Brain microvascular endothelial cell (primary cell): ENCODE results near the gene CNTNAP2.

ENCODE experiments used
- DNase-seq: peaks from one replicate; pipeline ENCODE4 v3.0.0-alpha.2; 2020
- H3K27ac ChIP-seq: fragments of 250-450 bp; sonication (Bioruptor Pico); 2 replicates; pipeline ENCODE4 v1.5.1; 2020; ENCODE audit warnings: mild to moderate bottlenecking, moderate library complexity
- H3K27me3 ChIP-seq: fragments of 250-450 bp; sonication (Bioruptor Pico); replicated peaks from 2 replicates; pipeline ENCODE4 v1.5.1; 2020; ENCODE audit warnings: mild to moderate bottlenecking
- H3K36me3 ChIP-seq: fragments of 250-450 bp; sonication (Bioruptor Pico); replicated peaks from 2 replicates; pipeline ENCODE4 v1.5.1; 2020; ENCODE audit warnings: mild to moderate bottlenecking
- H3K4me3 ChIP-seq: 2 replicates; pipeline ENCODE4 v1.5.1; 2011; ENCODE audit warnings: low read depth, mild to moderate bottlenecking, control low read depth, low read length, moderate library complexity
- in situ Hi-C: cut with HindIII; loops from 2 replicates; pipeline ENCODE4 v1.10.0; 2017; ENCODE audit warnings: low sequenced_read_pairs, low pct_ligation_motif_present
- TF ChIP-seq, protein P1 (sequence below): IDR thresholded peaks from 2 replicates; pipeline ENCODE4 v1.5.1; 2011; ENCODE audit warnings: low read depth, mild to moderate bottlenecking, moderate library complexity, low read length, control low read depth, inconsistent platforms; ENCODE audit errors: missing control alignments

The CNTNAP2 gene

DNA sequence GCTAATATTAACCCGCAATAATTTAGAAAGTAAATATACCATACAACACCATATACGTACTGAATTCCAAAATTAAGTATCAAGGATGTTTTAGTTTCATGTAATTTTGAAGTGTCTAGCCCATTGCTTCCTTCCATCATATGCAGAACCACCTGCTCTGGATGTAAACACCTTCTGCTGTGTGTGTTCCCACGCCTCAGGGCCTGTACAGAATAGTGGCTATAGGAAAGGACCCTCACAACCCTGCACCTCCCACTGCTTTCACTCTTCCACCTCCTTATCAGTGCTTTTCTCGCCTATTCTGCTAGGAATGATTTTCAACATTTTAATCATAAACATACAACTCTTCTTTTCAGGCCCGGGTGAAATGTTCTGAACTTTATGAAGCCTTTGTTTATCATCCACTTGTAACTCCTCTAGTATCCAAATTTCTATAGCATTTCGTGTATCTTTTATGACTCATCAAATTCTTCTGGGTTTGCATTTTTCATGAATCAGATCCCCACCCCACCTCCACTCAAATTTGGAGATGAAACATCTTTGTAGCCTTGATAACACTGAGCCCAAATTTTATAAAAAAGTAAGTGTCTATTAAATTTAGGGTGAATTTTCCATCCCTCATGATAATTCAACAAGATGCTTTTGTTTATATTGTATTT, 1367.2 kb downstream of the CNTNAP2 start:
- no peaks in the 10 kb centered on the region for H3K36me3 ChIP-seq
- DNase-seq = no peak
- no peak overlapping the region for H3K27ac ChIP-seq
- no peaks in the 10 kb centered on the region for H3K27me3 ChIP-seq
- in situ Hi-C loops = no loop called here
- TF ChIP-seq, protein P1, sequence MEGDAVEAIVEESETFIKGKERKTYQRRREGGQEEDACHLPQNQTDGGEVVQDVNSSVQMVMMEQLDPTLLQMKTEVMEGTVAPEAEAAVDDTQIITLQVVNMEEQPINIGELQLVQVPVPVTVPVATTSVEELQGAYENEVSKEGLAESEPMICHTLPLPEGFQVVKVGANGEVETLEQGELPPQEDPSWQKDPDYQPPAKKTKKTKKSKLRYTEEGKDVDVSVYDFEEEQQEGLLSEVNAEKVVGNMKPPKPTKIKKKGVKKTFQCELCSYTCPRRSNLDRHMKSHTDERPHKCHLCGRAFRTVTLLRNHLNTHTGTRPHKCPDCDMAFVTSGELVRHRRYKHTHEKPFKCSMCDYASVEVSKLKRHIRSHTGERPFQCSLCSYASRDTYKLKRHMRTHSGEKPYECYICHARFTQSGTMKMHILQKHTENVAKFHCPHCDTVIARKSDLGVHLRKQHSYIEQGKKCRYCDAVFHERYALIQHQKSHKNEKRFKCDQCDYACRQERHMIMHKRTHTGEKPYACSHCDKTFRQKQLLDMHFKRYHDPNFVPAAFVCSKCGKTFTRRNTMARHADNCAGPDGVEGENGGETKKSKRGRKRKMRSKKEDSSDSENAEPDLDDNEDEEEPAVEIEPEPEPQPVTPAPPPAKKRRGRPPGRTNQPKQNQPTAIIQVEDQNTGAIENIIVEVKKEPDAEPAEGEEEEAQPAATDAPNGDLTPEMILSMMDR = no peak
- no peak overlapping the region for H3K4me3 ChIP-seq

DNA sequence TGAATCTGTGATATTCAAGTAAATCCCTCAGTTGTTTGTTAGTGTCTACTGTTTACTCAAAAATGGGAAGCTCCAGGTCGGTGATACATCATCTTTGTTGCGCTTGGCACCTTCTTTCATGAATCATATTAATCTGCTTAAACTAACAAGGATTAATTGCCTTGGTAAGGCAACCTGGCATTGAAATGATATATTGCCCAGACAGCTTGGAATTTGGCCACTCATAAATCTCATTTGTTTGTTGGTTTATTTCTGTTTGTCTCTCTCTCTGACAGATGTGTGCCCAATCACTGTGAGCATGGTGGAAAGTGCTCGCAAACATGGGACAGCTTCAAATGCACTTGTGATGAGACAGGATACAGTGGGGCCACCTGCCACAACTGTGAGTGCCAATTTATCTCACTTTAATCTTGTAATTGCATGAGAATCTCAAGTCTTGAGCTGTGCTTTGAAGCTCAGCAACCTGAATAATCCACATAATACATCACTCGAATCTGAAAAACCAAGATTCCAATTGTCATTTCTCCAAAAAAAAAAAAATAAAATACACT, 1369.1 kb downstream of the CNTNAP2 start:
- Histone ChIP-seq H3K36me3 (no peaks in the 10 kb centered on the region), H3K27me3 (no peaks in the 10 kb centered on the region), H3K4me3 (no peak overlapping the region), H3K27ac (no peak overlapping the region)
- no peak for DNase-seq
- TF ChIP-seq, protein P1 = no peak
- in situ Hi-C loops = no loop called here

DNA sequence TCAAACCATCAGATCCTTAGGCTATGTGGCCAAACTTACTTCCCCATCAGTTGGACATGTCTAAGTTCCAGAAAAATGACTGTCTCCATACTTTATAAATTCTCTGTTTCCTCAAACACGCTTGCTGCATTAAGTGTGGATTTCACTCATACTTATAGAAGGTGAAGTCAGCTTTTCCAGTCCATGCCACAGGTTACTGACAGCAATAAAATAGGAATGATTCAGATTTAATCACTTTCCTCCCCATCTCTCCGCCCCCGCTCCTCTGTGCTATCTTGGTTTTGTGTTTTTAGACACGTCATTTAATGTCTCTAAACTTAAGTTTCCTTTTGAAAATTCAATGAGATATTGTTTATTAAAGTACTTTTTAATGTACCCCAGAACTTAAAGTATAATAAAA, 1376.0 kb downstream of the CNTNAP2 start:
- DNase-seq = peak; percentile 67
- H3K27ac ChIP-seq = no peak overlapping the region
- TF ChIP-seq, protein P1 = no peak
- H3K36me3 ChIP-seq = no peaks in the 10 kb centered on the region
- no peak overlapping the region for H3K4me3 ChIP-seq
- no peaks in the 10 kb centered on the region for H3K27me3 ChIP-seq
- in situ Hi-C loops = no loop called here

DNA sequence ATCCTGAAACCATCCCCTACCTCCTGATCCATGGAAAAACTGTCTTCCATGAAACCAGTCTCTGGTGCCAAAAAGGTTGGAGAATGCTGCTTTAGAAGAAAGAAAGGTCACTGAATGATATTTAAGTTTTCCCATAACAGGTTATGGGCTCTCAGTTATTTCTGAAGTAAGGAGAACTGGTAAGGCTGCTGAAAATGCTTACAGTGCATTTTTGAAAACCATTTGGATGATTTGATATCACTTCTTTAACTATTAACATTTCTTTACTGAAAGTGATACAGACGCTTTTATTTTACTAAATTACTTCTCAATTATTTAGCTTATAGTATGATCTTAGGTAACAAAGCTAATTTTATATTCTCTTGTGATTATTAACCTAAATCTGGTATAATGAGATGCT, 1379.6 kb downstream of the CNTNAP2 start:
- no peak overlapping the region for H3K27ac ChIP-seq
- DNase-seq = no peak
- TF ChIP-seq, protein P1 = no peak
- in situ Hi-C loops = no loop called here
- H3K4me3 ChIP-seq = no peak overlapping the region
- no peaks in the 10 kb centered on the region for H3K27me3 ChIP-seq
- H3K36me3 ChIP-seq = no peaks in the 10 kb centered on the region

DNA sequence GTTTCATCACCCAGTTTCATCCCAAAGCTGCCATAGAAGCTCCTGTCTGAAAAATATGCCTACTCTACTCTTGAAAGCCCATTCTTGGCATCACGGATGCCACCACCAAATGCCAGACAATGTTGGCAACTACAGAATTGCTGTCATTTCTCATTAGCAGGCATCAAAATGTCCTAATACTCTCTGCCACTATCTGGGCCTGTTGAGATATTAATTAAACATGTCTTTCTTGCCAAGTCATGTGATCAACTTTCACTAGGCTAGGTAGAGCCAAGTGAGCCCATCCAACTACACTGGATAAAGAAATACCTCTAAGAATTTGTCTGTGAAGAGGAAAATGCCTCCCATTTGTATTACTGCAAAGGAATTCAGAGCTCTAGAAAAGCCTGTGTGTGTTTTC, 1380.6 kb downstream of the CNTNAP2 start:
- no peaks in the 10 kb centered on the region for H3K36me3 ChIP-seq
- no peak overlapping the region for H3K27ac ChIP-seq
- DNase-seq = no peak
- H3K4me3 ChIP-seq = no peak overlapping the region
- in situ Hi-C loops = no loop called here
- TF ChIP-seq, protein P1 = no peak
- H3K27me3 ChIP-seq = no peaks in the 10 kb centered on the region

DNA sequence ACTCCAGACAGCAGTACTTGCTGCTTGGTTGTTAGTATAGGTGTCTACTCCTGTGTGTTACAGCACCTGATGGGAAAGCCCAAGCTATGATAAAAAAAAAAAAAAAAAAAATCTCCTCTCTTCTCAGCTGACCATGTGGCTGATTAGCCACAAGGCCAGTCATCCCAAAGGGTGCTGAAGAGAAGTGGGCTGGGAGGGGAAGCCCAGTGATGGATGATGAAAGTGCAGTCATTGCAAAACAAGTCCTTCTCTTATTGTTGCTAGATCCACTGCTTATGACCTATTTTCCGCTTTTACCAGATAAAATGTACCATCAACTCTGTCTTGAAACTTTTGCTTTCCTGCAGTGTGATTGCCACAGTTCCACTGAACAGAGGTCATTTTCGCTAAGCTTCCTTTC, 1381.5 kb downstream of the CNTNAP2 start:
- in situ Hi-C loops = no loop called here
- no peaks in the 10 kb centered on the region for H3K27me3 ChIP-seq

More for the DNA sequence above, 1381.5 kb downstream of the CNTNAP2 start:
- Histone ChIP-seq H3K27ac (no peak overlapping the region), H3K36me3 (no peaks in the 10 kb centered on the region), H3K4me3 (no peak overlapping the region)
- DNase-seq = no peak
- TF ChIP-seq, protein P1 = no peak
